Breast epithelium (tissue), 3 donors: Measurements from ENCODE around the gene CD53.

Experiments
- CTCF ChIP-seq, 3 donors: fragments of 450-650 bp; IDR thresholded peaks; one replicate each; pipeline ENCODE4 v1.5.1; 2016 to 2017; ENCODE audit warnings: antibody characterized with exemption in 3 of 3, mild to moderate bottlenecking in 3 of 3, moderate library complexity in 3 of 3
- POLR2A ChIP-seq: fragments of 450-650 bp; IDR thresholded peaks from one replicate; pipeline ENCODE4 v1.6.1; 2016; ENCODE audit warnings: antibody characterized with exemption, mild to moderate bottlenecking, moderate library complexity
- POLR2AphosphoS5 ChIP-seq, 3 donors: sonication (generic); formaldehyde crosslinking; IDR thresholded peaks; one replicate each; pipeline ENCODE4 v1.6.1; 2017; ENCODE audit warnings: antibody characterized with exemption in 3 of 3

GRCh38 chr1:110916669-110917306 is 43.8 kb downstream of the CD53 start:
- no peak for TF ChIP-seq CTCF (IDR thresholded peaks at IDR 0.05)
- no peak for TF ChIP-seq POLR2A
- no peak for TF ChIP-seq POLR2AphosphoS5 (IDR thresholded peaks at IDR 0.05)
